Hepatocyte (in vitro differentiated cells): ENCODE results near the gene PDGFRB.

Source experiments
- CTCF ChIP-seq: fragments of 200-600 bp; sonication (generic); IDR thresholded peaks from 2 replicates; pipeline ENCODE4 v1.5.1; 2016; ENCODE audit warnings: antibody characterized with exemption, mild to moderate bottlenecking; ENCODE audit not compliant: poor library complexity
- EZH2 ChIP-seq: fragments of 200-600 bp; sonication (generic); IDR thresholded peaks from 2 replicates; pipeline ENCODE4 v1.6.1; 2016; ENCODE audit warnings: antibody characterized with exemption, mild to moderate bottlenecking, borderline replicate concordance
- EZH2phosphoT487 ChIP-seq: fragments of 200-600 bp; sonication (generic); IDR thresholded peaks from one replicate; pipeline ENCODE4 v1.6.1; 2018; ENCODE audit warnings: antibody characterized with exemption, mild to moderate bottlenecking, low read depth, moderate library complexity; ENCODE audit not compliant: unreplicated experiment, severe bottlenecking

GRCh38 chr5:150119421-150120061 lies 36.1 kb downstream of the PDGFRB start:
- TF ChIP-seq CTCF (no peak), EZH2phosphoT487 (no peak), EZH2 (no peak)
